HG03354 (cell line): ENCODE measurements around the gene SDK1.

Experiments
- ATAC-seq: cut with Tn5 transposase; IDR thresholded peaks from one replicate; pipeline ENCODE4 v1.9.1; 2021; ENCODE audit warnings: mild to moderate bottlenecking; ENCODE audit not compliant: unreplicated experiment, poor library complexity, severe bottlenecking

The SDK1 gene

DNA sequence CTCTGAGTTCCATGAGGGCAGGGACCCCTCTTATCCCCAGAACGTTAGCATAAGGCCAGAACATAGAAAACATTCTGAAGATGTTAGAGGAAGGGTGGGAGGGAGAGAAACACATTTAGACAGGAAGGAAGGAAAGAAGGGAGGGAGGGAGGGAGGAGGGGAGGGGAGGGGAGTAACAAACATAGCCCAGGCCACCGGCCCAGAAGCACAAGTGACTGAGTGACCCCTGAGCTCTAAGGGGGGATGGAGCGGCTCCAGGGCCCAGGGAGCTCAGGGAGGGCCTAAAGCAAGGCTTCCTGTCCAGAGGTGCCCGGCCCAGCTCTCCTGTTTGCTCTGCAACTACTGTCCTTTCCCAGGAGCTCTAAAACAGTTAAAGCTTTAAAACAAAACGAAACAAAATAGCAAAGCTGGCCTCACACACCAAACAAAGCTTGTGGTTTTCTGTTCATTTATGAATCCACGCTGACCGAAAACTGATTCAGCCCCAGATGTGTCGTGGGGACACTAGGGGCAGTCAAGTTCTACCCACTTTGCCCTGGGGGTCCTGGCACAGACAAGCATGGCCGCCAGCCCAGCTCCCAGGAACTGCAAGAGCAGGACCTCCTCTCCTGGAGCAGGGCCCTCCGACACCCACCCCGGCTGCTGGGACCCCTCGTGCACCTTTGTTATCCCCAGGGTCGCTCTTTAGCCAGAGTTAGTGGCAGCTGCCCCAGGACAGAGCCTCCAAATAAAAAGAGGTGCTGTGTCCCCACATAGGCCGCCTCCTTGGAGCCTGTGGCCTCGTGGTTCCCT is 884.9 kb downstream of the SDK1 start:
- no peak for ATAC-seq

DNA sequence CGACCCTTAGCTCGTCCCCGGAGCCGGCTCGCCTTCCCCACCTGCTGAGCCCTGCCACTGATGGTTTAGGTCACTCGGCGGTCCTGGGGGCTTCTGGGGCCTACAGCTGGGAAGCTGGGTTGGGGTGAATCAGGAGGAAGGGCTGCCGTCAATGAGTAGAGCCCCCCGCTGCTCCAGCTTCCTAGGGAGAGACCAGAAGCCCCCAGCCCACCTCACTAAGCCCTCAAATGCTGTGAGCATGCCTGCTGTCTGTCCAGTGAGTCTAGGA is 885.4 kb downstream of the SDK1 start:
- ATAC-seq, result no peak

DNA sequence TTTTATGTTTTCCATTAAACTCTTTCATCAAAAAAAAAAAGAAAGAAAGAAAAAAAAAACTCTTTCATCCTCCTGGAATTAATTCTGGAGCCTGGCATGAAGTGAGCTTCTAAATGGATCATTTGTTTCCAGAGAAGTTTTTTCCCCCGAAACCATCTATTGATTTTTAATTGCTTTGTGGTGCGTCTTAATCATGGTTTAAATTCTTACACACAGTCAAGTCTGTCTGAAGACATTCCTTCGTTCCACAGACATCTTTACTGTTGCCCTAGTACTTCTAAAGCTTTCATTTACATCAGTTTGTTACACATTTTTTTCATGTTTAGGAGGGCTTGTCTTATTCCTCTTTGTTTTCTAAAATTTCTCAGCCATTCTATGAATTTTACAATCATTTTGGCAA is 887.6 kb downstream of the SDK1 start:
- ATAC-seq, result no peak

GRCh38 chr7:4189131-4189570 is 888.1 kb downstream of the SDK1 start:
- ATAC-seq, result no peak

DNA sequence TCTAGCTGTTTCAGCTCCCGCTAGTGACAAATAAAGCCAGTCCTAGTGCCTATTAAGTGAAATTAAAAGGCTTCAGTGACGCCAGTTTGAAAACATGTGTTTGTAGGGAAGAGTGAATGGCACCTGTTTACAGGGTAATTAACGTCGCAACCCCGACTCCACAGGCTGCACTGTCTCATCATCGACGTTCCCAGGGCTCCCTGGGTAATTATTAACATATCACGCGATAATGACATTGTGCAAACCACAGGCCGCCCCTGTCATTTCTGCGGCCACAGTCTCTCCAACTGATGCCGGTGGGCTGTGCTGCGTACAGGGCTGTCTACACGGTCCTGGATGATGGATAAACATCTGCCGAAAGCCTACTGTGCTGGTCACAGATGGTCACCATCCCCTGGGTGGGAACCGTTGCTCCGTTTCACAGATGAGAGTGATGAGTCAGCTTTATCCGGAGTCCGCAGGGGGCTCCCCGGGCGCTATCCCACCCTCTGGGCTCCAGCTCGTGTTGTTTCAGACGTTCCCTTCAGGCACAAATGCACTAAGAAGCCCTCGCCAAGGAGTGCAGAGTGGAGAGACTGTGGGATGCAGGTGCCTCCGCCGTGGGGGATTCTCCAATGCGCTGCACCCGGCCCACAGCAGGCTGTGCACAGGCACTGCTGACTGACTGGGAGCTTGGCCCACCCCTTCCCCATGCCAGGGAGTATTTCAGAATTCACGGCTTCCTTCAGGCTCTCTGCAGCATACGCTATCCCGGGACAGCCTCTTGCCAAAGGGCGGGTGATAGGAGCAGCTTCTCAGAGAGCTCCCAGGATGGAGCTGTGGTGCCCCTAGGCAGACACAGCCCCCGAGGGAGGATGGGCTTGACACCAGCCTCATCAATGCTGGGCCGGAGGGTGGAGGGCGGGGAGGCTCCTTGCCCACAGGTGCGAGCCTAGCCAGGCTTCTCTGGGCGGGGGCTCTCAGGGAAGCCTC is 889.2 kb downstream of the SDK1 start:
- no peak for ATAC-seq

DNA sequence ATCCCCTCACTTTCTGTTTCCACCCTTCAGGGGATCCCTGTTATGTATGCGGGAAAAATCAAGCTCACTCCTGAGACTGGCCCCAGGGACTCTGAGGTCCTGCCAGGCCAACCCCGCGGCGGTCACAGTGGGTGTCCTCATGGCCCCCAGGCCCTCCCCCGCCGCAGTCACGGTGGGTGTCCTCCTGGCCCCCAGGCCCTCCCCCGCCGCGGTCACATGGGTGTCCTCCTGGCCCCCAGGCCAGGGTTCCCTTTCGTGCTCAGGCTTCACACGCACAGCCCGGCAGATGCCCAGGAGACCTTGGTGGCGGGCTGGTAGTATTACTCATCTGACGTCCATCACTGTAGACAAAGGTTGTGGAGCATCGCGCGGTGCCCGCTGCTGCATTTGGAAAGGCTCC is 890.0 kb downstream of the SDK1 start:
- no peak for ATAC-seq

- no peak for ATAC-seq
Measured at GRCh38 chr7:4191525-4191924, 890.5 kb downstream of the SDK1 start.

GRCh38 chr7:4195660-4196059 is 894.6 kb downstream of the SDK1 start:
- ATAC-seq, result no peak

GRCh38 chr7:4196121-4196819 is 895.2 kb downstream of the SDK1 start:
- ATAC-seq, result no peak

DNA sequence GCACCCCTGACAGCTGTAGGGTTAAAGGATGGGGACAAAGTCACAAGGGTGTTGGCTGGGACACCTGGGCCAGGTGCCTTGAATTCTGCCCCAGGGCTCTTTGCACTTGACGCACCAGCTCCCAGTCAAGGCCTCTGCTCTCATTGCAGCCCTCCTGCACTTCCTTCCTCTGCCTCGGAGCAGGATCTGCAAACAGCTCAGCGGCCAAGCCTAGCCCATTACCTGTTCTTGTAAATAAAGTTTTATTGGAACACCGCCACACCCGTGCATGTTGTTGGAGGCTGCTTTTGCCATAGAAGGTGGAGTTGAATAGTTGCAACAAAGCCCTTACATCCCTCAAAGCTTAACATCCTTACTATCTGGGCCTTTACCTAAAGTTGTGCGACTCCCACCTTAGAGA is 897.2 kb downstream of the SDK1 start:
- no peak for ATAC-seq

GRCh38 chr7:4200546-4201094 is 899.6 kb downstream of the SDK1 start:
- no peak for ATAC-seq

DNA sequence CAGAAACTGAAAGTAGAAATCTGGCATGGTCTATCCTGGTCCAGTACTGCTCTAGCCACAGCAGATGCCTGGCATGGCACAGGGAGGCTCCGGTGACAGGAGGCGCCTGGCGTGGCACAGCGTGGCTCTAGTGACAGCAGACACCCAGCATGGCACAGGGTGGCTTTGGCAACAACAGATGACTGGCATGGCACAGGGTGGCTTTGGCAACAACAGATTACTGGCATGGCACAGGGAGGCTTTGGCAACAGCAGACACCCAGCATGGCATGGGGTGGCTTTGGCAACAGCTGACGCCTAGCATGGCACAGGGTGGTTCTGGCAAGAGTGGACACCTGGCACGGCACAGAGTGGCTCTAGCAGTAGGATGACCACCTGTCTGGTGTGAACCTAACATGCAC is 900.5 kb downstream of the SDK1 start:
- ATAC-seq, result no peak

GRCh38 chr7:4202154-4202736 is 901.2 kb downstream of the SDK1 start:
- no peak for ATAC-seq

- ATAC-seq, result no peak
Measured at GRCh38 chr7:4202954-4203353, 901.9 kb downstream of the SDK1 start.

DNA sequence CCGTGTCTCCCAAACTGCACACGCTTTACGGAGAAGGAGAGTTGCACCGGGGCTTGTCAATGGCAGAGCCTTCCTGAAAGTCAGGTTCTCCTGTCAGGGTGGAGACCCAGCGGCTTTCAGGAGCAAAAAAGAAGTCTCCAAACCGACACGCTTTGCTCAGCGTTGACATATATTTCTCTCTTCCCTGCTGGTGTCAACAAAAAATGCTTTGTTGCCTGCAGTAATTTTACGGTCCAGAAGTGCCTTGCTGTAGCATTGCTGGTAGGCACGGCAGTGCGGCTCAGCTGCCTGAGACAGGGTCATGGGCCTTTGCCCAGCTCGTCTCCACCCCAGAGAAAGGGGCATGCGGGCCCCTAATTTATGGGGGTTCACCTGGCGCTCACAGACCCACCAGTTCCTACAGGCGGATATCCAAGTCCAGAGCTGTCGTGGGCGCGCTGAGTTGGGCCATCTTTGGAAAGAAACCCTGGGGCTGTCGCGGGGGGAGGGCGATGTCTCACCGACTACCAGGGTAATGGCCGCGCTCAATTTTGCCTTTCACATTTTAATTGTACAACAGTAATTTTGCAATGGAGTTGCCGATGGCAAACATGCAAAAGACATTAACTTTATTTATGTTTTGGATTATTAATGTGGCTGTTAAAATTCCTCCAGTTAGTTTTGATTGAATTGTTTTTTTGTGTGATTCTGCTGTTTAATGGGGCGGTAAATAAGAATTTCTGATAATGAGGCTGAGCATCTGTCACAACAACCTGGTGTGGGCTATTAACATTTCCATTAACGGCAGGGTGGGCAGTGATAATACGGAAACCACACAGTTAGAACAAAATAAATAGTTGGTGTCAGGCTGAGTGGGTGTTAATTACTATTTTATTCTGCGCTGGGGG is 902.8 kb downstream of the SDK1 start:
- ATAC-seq, result no peak

DNA sequence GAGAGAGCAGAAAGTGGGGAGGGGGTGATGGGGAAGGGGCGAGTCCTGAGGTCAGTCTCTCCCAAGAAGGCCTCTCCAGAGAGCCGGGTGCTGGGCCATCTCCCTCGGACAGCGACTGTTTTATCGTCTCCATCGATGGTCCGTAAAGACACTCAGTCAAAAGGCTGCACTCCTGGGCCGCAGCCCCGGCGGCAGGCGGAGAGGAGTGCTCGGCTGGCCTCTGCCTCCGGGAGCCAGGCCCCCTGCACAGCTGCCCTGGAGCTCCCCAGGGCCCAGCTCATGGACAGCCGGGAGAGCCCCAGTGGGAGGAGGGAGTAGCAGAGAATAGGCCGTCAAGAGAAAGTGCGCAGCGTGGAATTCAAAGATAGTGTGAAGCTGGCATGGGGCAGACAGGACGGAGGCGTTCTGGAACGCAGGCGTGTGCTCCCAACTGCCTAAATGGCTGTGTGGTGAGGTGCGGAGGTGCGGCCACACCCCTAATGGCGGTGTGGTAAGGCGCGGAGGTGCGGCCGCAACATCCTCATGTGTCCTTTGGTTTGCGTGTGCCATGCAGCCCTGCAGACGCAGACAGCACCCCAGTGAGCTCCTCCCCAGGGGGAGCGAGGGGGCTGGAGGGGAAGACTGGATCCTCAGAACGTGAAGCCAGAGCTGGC is 903.6 kb downstream of the SDK1 start:
- no peak for ATAC-seq

GRCh38 chr7:4205828-4206227 is 904.8 kb downstream of the SDK1 start:
- no peak for ATAC-seq

- no peak for ATAC-seq
Measured at GRCh38 chr7:4207011-4207410, 906.0 kb downstream of the SDK1 start.
